ENCODE measurements around the gene PROSER2. TPM values are rescaled to one million over a fixed set of nuclear protein-coding genes. Genes with fewer than 3 reads are reported as not detected.

Gene PROSER2
- total and polyA plus RNA-seq, 2 of the 13 experiments (the other 11 are each of a cell fraction or from before 2014, with no cell fraction given): 6.9 to 7.7 TPM

GRCh38 chr10:11881477-11882417 lies 58.6 kb downstream of the PROSER2 start:
- WGBS (ENCODE audit: low lambda C conversion rate): 79% methylated on average over 13 of the region's 21 CpGs
- in situ Hi-C loops (cut with HindIII; ENCODE audit: extremely low pct_ligation_motif_present, low pct_unique_long_range_greater_than_20kb): no loop called here
- FAIRE-seq (peak; percentile 87), DNase-seq (ENCODE audit: low spot score) (peak; percentile 89), ATAC-seq (peak; percentile 91)
- H3K27ac ChIP-seq (ENCODE audit: extremely low read length, insufficient read depth, low read length): no peak overlapping the region
- no peaks in the 10 kb centered on the region for H3K9me3 ChIP-seq (ENCODE audit: low read length)
- intact Hi-C loops (cut with micrococcal nuclease; ENCODE audit: unreplicated experiment): loop anchor here (1.0 kb wide), 1 partner anchor 105 kb away; no protein-coding TSS in a partner anchor
- H3K36me3 ChIP-seq (replicated peaks in 1 of 2; ENCODE audit: control insufficient read depth in 1 of 2, insufficient read depth in 2 of 2, low read length in 2 of 2): no peaks in the 10 kb centered on the region
- H3K4me2 ChIP-seq (ENCODE audit: low read depth, low read length): no peak overlapping the region
- POLR2A ChIA-PET: interaction anchor here (0.7 to 1.1 kb wide), 2 partner anchors 16 to 88 kb away, joined by 4 to 6 read pairs; no protein-coding TSS in a partner anchor
- H2AFZ ChIP-seq (ENCODE audit: low read length): no peak overlapping the region
- H3K4me3 ChIP-seq (replicated peaks in 1 of 3; ENCODE audit: insufficient read depth in 1 of 3, low read depth in 2 of 3, low read length in 3 of 3): no peak overlapping the region
- CTCF ChIA-PET (ENCODE audit: low intra/inter-chr PET ratio, low total read pairs): interaction anchor here (0.8 kb wide), 1 partner anchor 105 kb away, joined by 4 read pairs; no protein-coding TSS in a partner anchor
- no TSS peak for BruUV-seq (replicated peaks)
- no peaks in the 10 kb centered on the region for H3K27me3 ChIP-seq (ENCODE audit: control insufficient read depth in 1 of 2, insufficient read depth in 2 of 2, low read length in 2 of 2)
- no peaks in the 10 kb centered on the region for H4K20me1 ChIP-seq (ENCODE audit: insufficient read depth, low read length)
- no peaks in the 10 kb centered on the region for H3K79me2 ChIP-seq (ENCODE audit: insufficient read depth, low read length)
- no peak overlapping the region for H3K9ac ChIP-seq (ENCODE audit: insufficient read depth, low read depth, low read length)
- peaks cover 69% of the 10 kb centered on the region for H3K4me1 ChIP-seq (ENCODE audit: insufficient read depth, low read length)
- TF ChIP-seq GLMP (CRISPR knock-in tag; IDR thresholded peaks at IDR 0.05; ENCODE audit: borderline replicate concordance): no peak
- TF ChIP-seq IKZF5 (CRISPR knock-in tag; IDR thresholded peaks at IDR 0.05): peak; percentile 78; the same call in 1 of the 2 replicates
- peak; percentile 14; the same call in 1 of the 2 replicates for TF ChIP-seq KDM1A (CRISPR knock-in tag; IDR thresholded peaks at IDR 0.05)
- TF ChIP-seq ZFP36L2 (CRISPR knock-in tag; IDR thresholded peaks at IDR 0.05): no peak
- TF ChIP-seq ZBTB7B (CRISPR knock-in tag; IDR thresholded peaks at IDR 0.05): peak; percentile 44; the same call in 1 of the 2 replicates
- no peak for TF ChIP-seq KLF13 (CRISPR knock-in tag; IDR thresholded peaks at IDR 0.05)
- peak; percentile 64; the same call in 1 of the 2 replicates for TF ChIP-seq ZNF614 (CRISPR knock-in tag; IDR thresholded peaks at IDR 0.05; ENCODE audit: borderline replicate concordance)
- 0 out of 2 replicates have a peak, but pooled peaks have one; percentile 18 for TF ChIP-seq MEF2D (CRISPR knock-in tag; IDR thresholded peaks at IDR 0.05)
- TF ChIP-seq RFX5 (IDR thresholded peaks at IDR 0.05; ENCODE audit: low read depth, low read length): no peak
- peak; percentile 67; the same call in 1 of the 2 replicates for TF ChIP-seq ERF (CRISPR knock-in tag; IDR thresholded peaks at IDR 0.05)
- TF ChIP-seq RCOR2 (CRISPR knock-in tag; IDR thresholded peaks at IDR 0.05): peak; percentile 70; the same call in 1 of the 2 replicates
- peak; percentile 69 for TF ChIP-seq RARA (CRISPR knock-in tag; IDR thresholded peaks at IDR 0.05)
- TF ChIP-seq ARID3A (IDR thresholded peaks at IDR 0.05; ENCODE audit: low read depth, low read length): no peak
- no peak for TF ChIP-seq HNF1A (IDR thresholded peaks at IDR 0.05; ENCODE audit: low read depth)
- TF ChIP-seq HNF1A (CRISPR knock-in tag; IDR thresholded peaks at IDR 0.05; ENCODE audit: borderline replicate concordance): peak; percentile 41; the same call in 1 of the 2 replicates

All from HepG2 (cell line).